Pancreas (tissue), 10 donors: Measurements from ENCODE around the gene ZNF692. TPM values are rescaled to one million over a fixed set of nuclear protein-coding genes. Genes with fewer than 3 reads are reported as not detected.
"Not testable (repeated sequence)": the region's sequence is repeated elsewhere in the genome, so short reads cannot be mapped to it uniquely, and the experiment has no call there.

ENCODE experiments used
- ATAC-seq, 4 donors: fragments of 200-7000 bp; cut with Tn5 transposase; one replicate each; pipeline versions ENCODE4 v1.8.0 to v1.9.1; 2020; ENCODE audit warnings: mild to moderate bottlenecking in 4 of 4, moderate library complexity in 4 of 4
- DNase-seq, 6 donors: peaks; one replicate each; pipeline ENCODE4 v3.0.0-alpha.2; 2020
- FAIRE-seq: peaks from 2 replicates; lab custom pipeline; 2012; peaks lifted over from hg19 to GRCh38; lab: Jason Lieb, UNC
- H3K27ac ChIP-seq, 4 donors: fragments of 200-600 bp; sonication (generic); 1 replicate in 3 of 4; 2 replicates in 1 of 4; pipeline versions ENCODE4 v1.5.0 to v1.8.0; 2020
- H3K27me3 ChIP-seq, 4 donors: fragments of 200-600 bp; one replicate each; pipeline ENCODE4 v1.8.0; 2021
- H3K36me3 ChIP-seq, 3 donors: fragments of 200-600 bp; sonication (generic) in 1 of 3; one replicate each; pipeline versions ENCODE4 v1.5.0 to v1.8.0; 2020 to 2021
- H3K4me1 ChIP-seq, 3 donors: fragments of 200-600 bp; one replicate each; pipeline ENCODE4 v1.8.0; 2021
- H3K4me3 ChIP-seq, 4 donors: fragments of 200-600 bp; sonication (generic) in 2 of 4; one replicate each; pipeline versions ENCODE4 v1.5.0 to v1.8.0; 2020 to 2021
- H3K9me3 ChIP-seq, 4 donors: fragments of 200-600 bp; one replicate each; pipeline ENCODE4 v1.8.0; 2021
- WGBS, 2 donors: extraction: QIAGEN DNeasy Blood & Tissue Kit; methylation state at CpG; one replicate each; pipeline ENCODE4 v1.1.7; 2013; 5-methylcytosine and 5-hydroxymethylcytosine counted together
- intact Hi-C, 3 donors: fragments of 100-400 bp; cut with DNase I; formaldehyde crosslinking; loops; one replicate each; pipeline versions ENCODE4 v1.11.1 to v1.14.2; 2022
- polyA plus RNA-seq, 2 donors: library from polyadenylated mRNA; stranded (reverse); fragments of 200-250 nt; gene quantifications; one replicate each; pipeline ENCODE4 v1.2.3, GENCODE V29; 2013
- total RNA-seq, 6 donors: library from RNA; stranded (reverse); fragmentation: NEBNext Ultra II Directional in 4 of 6; extraction: Animal tissue kit (Norgen Biotek cat#: 25700) in 4 of 6; gene quantifications; one replicate each; pipeline versions ENCODE4 v1.2.1 to v1.2.4, GENCODE V29; 2021 to 2023
- TF ChIP-seq, protein P1 (sequence below), 4 donors: fragments of 200-600 bp; sonication (generic) in 3 of 4; IDR thresholded peaks; one replicate each; pipeline versions ENCODE4 v1.5.0 to v1.8.0; 2021; ENCODE audit warnings: antibody characterized with exemption in 4 of 4
- donor health status: healthy with polysubstance abuse.
- donor health status: DM: no; HTN: no; CAD: no; lungs with moderate emphysema.
- donor health status: DM: no; HTN: no; CAD: no.
- donor health status: control.
- donor health status: control.
- donor health status: Bipolar disorder and iron deficiency.
- donor health status: DM: yes; HTN: yes; CAD: no.
- donor health status: DM: no; HTN: no; CAD: no.
- donor health status: DM: no; HTN: no; CAD: no.
- donor health status: DM: yes; HTN: yes; CAD: no.

The ZNF692 gene
- total and polyA plus RNA-seq, 8 donors, result 11.9 to 233 (median 21.6) TPM

DNA sequence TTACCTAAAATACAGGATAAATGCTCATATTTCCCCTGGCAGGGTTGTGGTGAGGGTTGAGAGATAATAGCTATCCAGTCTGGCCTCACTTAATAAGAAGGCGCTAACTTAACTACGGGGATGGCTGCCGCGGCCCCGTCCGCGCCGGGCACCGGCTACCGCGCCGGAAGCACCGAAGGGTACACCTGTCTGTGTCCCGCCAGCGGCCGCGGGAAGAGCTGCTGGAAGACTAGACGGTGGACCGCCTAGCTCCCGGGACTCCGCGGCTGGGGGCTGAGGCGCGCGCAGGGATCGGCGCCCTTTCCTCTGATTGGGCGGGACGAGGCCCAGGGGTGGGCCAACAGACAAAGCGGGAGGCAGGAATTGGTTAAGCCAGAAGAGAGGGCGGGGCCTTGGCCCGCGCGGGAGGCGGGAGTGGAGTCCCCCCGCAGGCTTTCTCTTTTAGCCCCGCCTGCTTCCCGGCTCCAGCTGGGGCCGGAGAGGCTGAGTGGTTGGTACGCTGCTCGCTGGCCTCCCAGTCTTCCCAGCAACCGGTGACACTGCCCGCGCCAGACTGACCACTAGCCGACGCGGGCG lies 21.0 kb downstream of the ZNF692 start, which contains the start of gene ZNF672:
Gene ZNF672 (plus strand): TSS at position 444 of the 576 bp plus-strand sequence. CDS start 9,051 bp downstream, outside the sequence.
- Histone ChIP-seq H3K4me1 (peaks cover 5 to 17% (median 6%) of the 10 kb centered on the region in 3 donors), H3K36me3 (no peaks in the 10 kb centered on the region), H3K27ac (peak within 1 kb of the TSS; percentile 99 to 100 (median 100)), H3K9me3 (no peaks in the 10 kb centered on the region), H3K27me3 (no peaks in the 10 kb centered on the region), H3K4me3 (peak within 1 kb of the TSS; percentile 75 to 99 (median 84))
- TF ChIP-seq, protein P1, sequence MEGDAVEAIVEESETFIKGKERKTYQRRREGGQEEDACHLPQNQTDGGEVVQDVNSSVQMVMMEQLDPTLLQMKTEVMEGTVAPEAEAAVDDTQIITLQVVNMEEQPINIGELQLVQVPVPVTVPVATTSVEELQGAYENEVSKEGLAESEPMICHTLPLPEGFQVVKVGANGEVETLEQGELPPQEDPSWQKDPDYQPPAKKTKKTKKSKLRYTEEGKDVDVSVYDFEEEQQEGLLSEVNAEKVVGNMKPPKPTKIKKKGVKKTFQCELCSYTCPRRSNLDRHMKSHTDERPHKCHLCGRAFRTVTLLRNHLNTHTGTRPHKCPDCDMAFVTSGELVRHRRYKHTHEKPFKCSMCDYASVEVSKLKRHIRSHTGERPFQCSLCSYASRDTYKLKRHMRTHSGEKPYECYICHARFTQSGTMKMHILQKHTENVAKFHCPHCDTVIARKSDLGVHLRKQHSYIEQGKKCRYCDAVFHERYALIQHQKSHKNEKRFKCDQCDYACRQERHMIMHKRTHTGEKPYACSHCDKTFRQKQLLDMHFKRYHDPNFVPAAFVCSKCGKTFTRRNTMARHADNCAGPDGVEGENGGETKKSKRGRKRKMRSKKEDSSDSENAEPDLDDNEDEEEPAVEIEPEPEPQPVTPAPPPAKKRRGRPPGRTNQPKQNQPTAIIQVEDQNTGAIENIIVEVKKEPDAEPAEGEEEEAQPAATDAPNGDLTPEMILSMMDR (IDR thresholded peaks at IDR 0.05), result no peak
- WGBS, 2 donors, result 0% methylated on average over 42 to 48 of the region's 48 CpGs
- intact Hi-C loops, result no loop called here
- ATAC-seq, result peak; percentile 86 to 94 (median 88)
- peak; percentile 96 to 99 (median 99) for DNase-seq
- FAIRE-seq, result no peak

DNA sequence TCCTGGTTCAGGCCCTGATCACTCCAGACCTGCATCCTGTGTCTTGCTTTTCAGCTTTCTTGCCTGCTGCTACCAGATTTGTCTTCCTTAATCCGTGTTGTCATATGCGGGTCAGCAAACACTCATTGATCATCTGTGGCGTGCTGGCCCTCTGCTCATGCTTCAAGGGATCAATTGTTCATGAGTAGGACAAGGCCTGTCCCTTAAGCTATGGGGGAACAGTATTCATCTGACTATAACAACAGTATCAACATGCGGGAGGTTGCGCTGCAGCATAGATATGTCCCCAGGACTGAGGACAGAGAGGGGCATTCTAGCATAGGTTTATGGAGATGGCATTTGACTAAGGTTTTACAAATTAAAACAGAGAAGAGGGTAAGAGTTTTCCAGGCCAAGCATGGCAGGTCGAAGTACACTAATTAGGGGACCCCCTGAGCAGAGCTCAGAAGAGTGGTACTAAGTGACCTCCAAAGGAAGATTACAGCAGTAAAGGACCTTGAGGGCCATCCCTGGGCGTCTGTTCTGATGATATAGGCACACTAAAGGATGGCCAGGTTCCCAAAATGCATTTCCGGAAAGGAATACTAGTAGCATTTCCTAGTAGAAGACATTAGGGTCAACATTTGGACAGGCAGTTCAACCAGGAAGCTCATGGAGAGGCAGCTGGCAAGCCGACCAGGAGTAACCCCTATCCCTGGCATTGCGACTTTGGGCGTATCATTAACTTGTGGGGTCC lies 21.7 kb downstream of the ZNF692 start:
- peaks cover 5 to 17% (median 6%) of the 10 kb centered on the region in 3 donors for H3K4me1 ChIP-seq
- WGBS, 2 donors, result 40 to 44% methylated on average over 11 of the region's 11 CpGs
- TF ChIP-seq, protein P1 (IDR thresholded peaks at IDR 0.05), result no peak
- H3K9me3 ChIP-seq, result no peaks in the 10 kb centered on the region
- peak overlapping the region; percentile 99 to 100 (median 100) for H3K27ac ChIP-seq
- FAIRE-seq (no peak), DNase-seq (peak in 2 of 6 donors; percentile 35 to 39), ATAC-seq (peak in 3 of 4 donors; percentile 1 to 2 (median 1))
- H3K27me3 ChIP-seq, result no peaks in the 10 kb centered on the region
- no peaks in the 10 kb centered on the region for H3K36me3 ChIP-seq
- peak overlapping the region; percentile 75 to 99 (median 84) for H3K4me3 ChIP-seq
- intact Hi-C loops, result no loop called here

DNA sequence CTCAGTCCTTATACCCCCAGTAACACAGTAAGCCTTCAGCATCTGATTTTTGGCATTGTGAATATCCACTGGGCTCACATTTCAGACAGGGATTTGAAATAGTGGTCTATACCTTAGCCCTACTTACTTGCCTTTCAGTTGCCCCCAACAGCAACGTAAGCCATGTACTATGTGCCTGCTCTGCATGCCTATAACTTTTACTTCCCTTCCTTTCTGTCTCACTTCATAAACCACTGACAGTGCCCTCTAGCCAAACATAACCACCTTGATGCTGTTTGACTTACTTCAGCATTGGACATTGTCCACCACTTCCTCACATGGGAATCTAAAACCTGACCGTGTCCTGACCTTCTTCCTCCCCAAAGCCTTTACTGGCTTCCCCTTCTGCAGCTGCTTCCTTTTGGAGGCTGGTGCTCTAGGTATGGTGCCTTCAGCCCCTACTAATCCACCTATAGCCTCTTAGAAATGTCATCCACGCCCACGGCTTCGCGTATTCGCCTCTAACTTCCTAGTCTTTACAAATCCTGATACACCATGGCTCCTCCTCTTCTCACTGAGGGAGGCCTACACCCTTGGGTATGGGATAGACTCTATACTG lies 24.4 kb downstream of the ZNF692 start:
- peaks cover 3 to 7% (median 6%) of the 10 kb centered on the region in 3 donors for H3K4me1 ChIP-seq
- FAIRE-seq (no peak), ATAC-seq (no peak), DNase-seq (no peak)
- no peaks in the 10 kb centered on the region for H3K9me3 ChIP-seq
- no peak overlapping the region for H3K4me3 ChIP-seq
- intact Hi-C loops, result no loop called here
- no peaks in the 10 kb centered on the region for H3K27me3 ChIP-seq
- H3K27ac ChIP-seq, result no peak overlapping the region
- 66 to 76% methylated on average over 7 of the region's 7 CpGs for WGBS, 2 donors
- TF ChIP-seq, protein P1 (IDR thresholded peaks at IDR 0.05), result no peak
- no peaks in the 10 kb centered on the region for H3K36me3 ChIP-seq

GRCh38 chr1:248831842-248832241 lies 27.0 kb downstream of the ZNF692 start:
- no peaks in the 10 kb centered on the region for H3K36me3 ChIP-seq
- DNase-seq (no peak), FAIRE-seq (no peak), ATAC-seq (no peak)
- no peak overlapping the region for H3K4me3 ChIP-seq
- no peak overlapping the region for H3K27ac ChIP-seq
- TF ChIP-seq, protein P1 (IDR thresholded peaks at IDR 0.05), result no peak
- no peaks in the 10 kb centered on the region for H3K27me3 ChIP-seq
- intact Hi-C loops, result no loop called here
- peaks cover 3% of the 10 kb centered on the region in 3 donors for H3K4me1 ChIP-seq
- H3K9me3 ChIP-seq, result no peaks in the 10 kb centered on the region
- WGBS, 2 donors, result 74% methylated on average over 1 of the region's 1 CpG

GRCh38 chr1:248830718-248831017 lies 28.2 kb downstream of the ZNF692 start:
- H3K36me3 ChIP-seq, intact Hi-C loops, DNase-seq, FAIRE-seq, H3K27ac ChIP-seq, H3K27me3 ChIP-seq, ATAC-seq, H3K4me3 ChIP-seq, H3K4me1 ChIP-seq, H3K9me3 ChIP-seq: not testable (repeated sequence)
- 49 to 52% methylated on average over 3 of the region's 3 CpGs for WGBS, 2 donors
